H1 (cell line): Measurements from ENCODE around the gene PLK3. TPM values are rescaled to one million over a fixed set of nuclear protein-coding genes. Genes with fewer than 3 reads are reported as not detected.

Experiments used
- CTCF ChIA-PET: fragments of 300-600 bp; sonication (Branson Sonifier 250); formaldehyde crosslinking; loops from one replicate; lab custom pipeline; 2021; ENCODE audit not compliant: partially characterized antibody; lab: Charles Lee
- POLR2A ChIA-PET: fragments of 300-600 bp; sonication (Branson Sonifier 250); formaldehyde crosslinking; loops from one replicate; lab custom pipeline; 2021; ENCODE audit warnings: inconsistent platforms; ENCODE audit not compliant: partially characterized antibody; lab: Charles Lee
- DNase-seq, 2 experiments: peaks; one replicate each; pipeline versions ENCODE4 v3.0.0 to v3.0.0-alpha.2; 2010 to 2022; ENCODE audit warnings: low spot score in 2 of 2, low read depth in 1 of 2, mixed read lengths in 1 of 2
- FAIRE-seq: peaks from 2 replicates; lab custom pipeline; 2011; peaks lifted over from hg19 to GRCh38; lab: Jason Lieb, UNC
- H2AFZ ChIP-seq: 2 replicates; pipeline ENCODE4 v1.8.1; 2012; ENCODE audit warnings: low read length, inconsistent platforms
- H2AK5ac ChIP-seq: 2 replicates; pipeline ENCODE4 v1.6.1; 2013; ENCODE audit warnings: low read depth, low read length
- H2BK120ac ChIP-seq: replicated peaks from 2 replicates; pipeline ENCODE3; 2013; ENCODE audit warnings: low read depth, low read length, inconsistent platforms
- H2BK12ac ChIP-seq: 2 replicates; pipeline ENCODE4 v1.6.1; 2013; ENCODE audit warnings: low read depth, low read length
- H2BK15ac ChIP-seq: 2 replicates; pipeline ENCODE4 v1.6.1; 2013; ENCODE audit warnings: low read length
- H2BK20ac ChIP-seq: 2 replicates; pipeline ENCODE4 v1.6.1; 2013; ENCODE audit warnings: low read length
- H2BK5ac ChIP-seq: 2 replicates; pipeline ENCODE4 v1.6.1; 2013; ENCODE audit warnings: low read depth, low read length
- H3K14ac ChIP-seq: 2 replicates; pipeline ENCODE4 v1.6.1; 2013; ENCODE audit warnings: inconsistent platforms; ENCODE audit not compliant: insufficient read length
- H3K18ac ChIP-seq: 2 replicates; pipeline ENCODE4 v1.6.1; 2013; ENCODE audit warnings: low read length; ENCODE audit errors: extremely low read depth
- H3K23ac ChIP-seq: 2 replicates; pipeline ENCODE4 v1.6.1; 2013; ENCODE audit warnings: inconsistent platforms; ENCODE audit not compliant: insufficient read length
- H3K23me2 ChIP-seq: 2 replicates; pipeline ENCODE4 v1.6.1; 2013; ENCODE audit warnings: low read depth, low read length
- H3K27ac ChIP-seq: 2 replicates; pipeline ENCODE4 v1.6.1; 2011; ENCODE audit warnings: low read depth, low read length, inconsistent platforms
- H3K27me3 ChIP-seq, 4 experiments: replicated peaks in 1 of 4; 1 replicate in 1 of 4; 2 replicates in 3 of 4; pipeline versions ENCODE4 v1.6.1 to v1.8.1; 2011 to 2013; ENCODE audit warnings: low read length in 3 of 4, mild to moderate bottlenecking in 3 of 4, inconsistent platforms in 2 of 4, mixed read lengths in 2 of 4, moderate library complexity in 1 of 4; ENCODE audit not compliant: control insufficient read depth in 3 of 4, insufficient read depth in 3 of 4; ENCODE audit errors: extremely low read depth in 1 of 4
- H3K36me3 ChIP-seq, 4 experiments: 2 replicates each; pipeline versions ENCODE4 v1.6.1 to v1.8.1; 2011 to 2013; ENCODE audit warnings: mild to moderate bottlenecking in 4 of 4, low read length in 3 of 4, moderate library complexity in 2 of 4, control low read depth in 1 of 4, inconsistent platforms in 1 of 4; ENCODE audit not compliant: insufficient read depth in 4 of 4, control insufficient read depth in 2 of 4
- H3K4ac ChIP-seq: replicated peaks from 2 replicates; pipeline ENCODE3; 2013; ENCODE audit warnings: low read length, low read depth, mixed read lengths, inconsistent platforms; ENCODE audit not compliant: insufficient read length
- H3K4me1 ChIP-seq, 4 experiments: replicated peaks in 1 of 4; 1 replicate in 1 of 4; 2 replicates in 3 of 4; pipeline versions ENCODE4 v1.6.1 to v1.8.1; 2011 to 2013; ENCODE audit warnings: low read length in 3 of 4, inconsistent platforms in 2 of 4, mixed read lengths in 1 of 4; ENCODE audit not compliant: insufficient read depth in 4 of 4, control insufficient read depth in 3 of 4
- H3K4me2 ChIP-seq, 2 experiments: 2 replicates each; pipeline versions ENCODE4 v1.6.1 to v1.8.1; 2011 to 2013; ENCODE audit warnings: low read depth in 2 of 2, low read length in 2 of 2, control low read depth in 1 of 2, inconsistent platforms in 1 of 2, mild to moderate bottlenecking in 1 of 2; ENCODE audit not compliant: insufficient read depth in 1 of 2
- H3K4me3 ChIP-seq, 4 experiments: fragments of 200-600, 300-600 bp in 1 of 4; sonication (generic), shearing (Covaris generic), sonication (Bioruptor Twin) in 1 of 4; 2 replicates each; pipeline versions ENCODE4 v1.5.1 to v1.8.1; 2011 to 2016; ENCODE audit warnings: low read length in 4 of 4, low read depth in 3 of 4, control low read depth in 2 of 4, inconsistent platforms in 2 of 4, mild to moderate bottlenecking in 2 of 4, mixed read lengths in 1 of 4, moderate library complexity in 1 of 4; ENCODE audit not compliant: insufficient read depth in 2 of 4; ENCODE audit errors: extremely low read depth in 1 of 4
- H3K56ac ChIP-seq: replicated peaks from 2 replicates; pipeline ENCODE3; 2013; ENCODE audit warnings: low read depth, mild to moderate bottlenecking, mixed read lengths, low read length, inconsistent platforms; ENCODE audit not compliant: insufficient read length
- H3K79me1 ChIP-seq: 2 replicates; pipeline ENCODE4 v1.6.1; 2013; ENCODE audit warnings: low read depth, low read length, control low read depth
- H3K79me2 ChIP-seq, 2 experiments: 2 replicates each; pipeline versions ENCODE4 v1.6.1 to v1.8.1; 2012 to 2013; ENCODE audit warnings: low read length in 2 of 2, mild to moderate bottlenecking in 2 of 2, inconsistent platforms in 1 of 2; ENCODE audit not compliant: insufficient read depth in 2 of 2, control insufficient read depth in 1 of 2
- H3K9ac ChIP-seq, 4 experiments: replicated peaks in 1 of 4; 1 replicate in 1 of 4; 2 replicates in 3 of 4; pipeline versions ENCODE4 v1.6.1 to v1.8.1; 2011 to 2013; ENCODE audit warnings: low read depth in 3 of 4, low read length in 3 of 4, control low read depth in 2 of 4, mild to moderate bottlenecking in 2 of 4, moderate library complexity in 2 of 4, inconsistent platforms in 1 of 4; ENCODE audit errors: extremely low read depth in 1 of 4
- H3K9me3 ChIP-seq, 2 experiments: 2 replicates each; pipeline versions ENCODE4 v1.6.1 to v1.8.1; 2012 to 2013; ENCODE audit warnings: mild to moderate bottlenecking in 2 of 2, moderate library complexity in 2 of 2, control low read depth in 1 of 2, inconsistent platforms in 1 of 2, low read depth in 1 of 2, low read length in 1 of 2, mixed read lengths in 1 of 2; ENCODE audit not compliant: insufficient read depth in 2 of 2
- H4K20me1 ChIP-seq, 2 experiments: replicated peaks in 1 of 2; 2 replicates each; pipeline versions ENCODE3 to v1.8.1; 2011 to 2013; ENCODE audit warnings: inconsistent platforms in 2 of 2, low read length in 2 of 2, mild to moderate bottlenecking in 1 of 2; ENCODE audit not compliant: insufficient read depth in 2 of 2, control insufficient read depth in 1 of 2
- H4K5ac ChIP-seq: 2 replicates; pipeline ENCODE4 v1.6.1; 2013; ENCODE audit warnings: low read length, low read depth, mixed read lengths, inconsistent platforms; ENCODE audit not compliant: insufficient read length
- H4K8ac ChIP-seq: 2 replicates; pipeline ENCODE4 v1.8.0; 2013; ENCODE audit warnings: mild to moderate bottlenecking, moderate library complexity, low read length, inconsistent platforms; ENCODE audit not compliant: insufficient read depth; ENCODE audit errors: extremely low read depth
- H4K91ac ChIP-seq: replicated peaks from 2 replicates; pipeline ENCODE3; 2013; ENCODE audit warnings: low read length, mixed read lengths, inconsistent platforms; ENCODE audit not compliant: insufficient read length
- BACH1 ChIP-seq: IDR thresholded peaks from 2 replicates; pipeline ENCODE4 v1.6.1; 2012; ENCODE audit warnings: low read length, improper control_type of control experiment
- CBX5 ChIP-seq: fragments of 300-800, 300-1000 bp; sonication (generic); IDR thresholded peaks from 2 replicates; pipeline ENCODE4 v1.7.1; 2016; ENCODE audit warnings: antibody characterized with exemption, low read length, low read depth
- HDAC2 ChIP-seq, 2 experiments: fragments of 300-600 bp in 1 of 2; sonication (generic) in 1 of 2; IDR thresholded peaks; 2 replicates each; pipeline ENCODE4 v1.6.1; 2011 to 2012; ENCODE audit warnings: low read depth in 2 of 2, low read length in 2 of 2, mild to moderate bottlenecking in 2 of 2, moderate library complexity in 2 of 2, borderline replicate concordance in 1 of 2, inconsistent platforms in 1 of 2
- HDAC6 ChIP-seq: IDR thresholded peaks from one replicate; pipeline ENCODE4 v1.7.1; 2012; ENCODE audit warnings: low read depth, mild to moderate bottlenecking, inconsistent platforms, low read length, moderate library complexity
- JUND ChIP-seq: IDR thresholded peaks from 2 replicates; pipeline ENCODE4 v1.6.1; 2011; ENCODE audit warnings: mild to moderate bottlenecking, improper control_type of control experiment, low read length
- KDM4A ChIP-seq: IDR thresholded peaks from one replicate; pipeline ENCODE4 v1.7.1; 2012; ENCODE audit warnings: low read depth, mild to moderate bottlenecking, moderate library complexity, low read length, inconsistent platforms; ENCODE audit not compliant: severe bottlenecking
- NRF1 ChIP-seq: IDR thresholded peaks from 2 replicates; pipeline ENCODE4 v1.6.1; 2011; ENCODE audit warnings: mild to moderate bottlenecking, low read depth, low read length, improper control_type of control experiment
- POLR2AphosphoS5 ChIP-seq: IDR thresholded peaks from 2 replicates; pipeline ENCODE4 v1.6.1; 2011; ENCODE audit warnings: low read depth, low read length
- SIRT6 ChIP-seq: IDR thresholded peaks from one replicate; pipeline ENCODE4 v1.7.1; 2012; ENCODE audit warnings: low read length, inconsistent platforms
- SIX5 ChIP-seq: IDR thresholded peaks from 2 replicates; pipeline ENCODE4 v1.6.1; 2011; ENCODE audit warnings: mild to moderate bottlenecking, low read depth, low read length
- TBP ChIP-seq: IDR thresholded peaks from 2 replicates; pipeline ENCODE4 v1.6.1; 2011; ENCODE audit warnings: low read depth, low read length, improper control_type of control experiment
- WGBS, 2 experiments: shearing (Covaris generic) in 1 of 2; methylation state at CpG; one replicate each; pipeline versions ENCODE4 v1.1.6 to v1.1.7; 2013 to 2015; ENCODE audit warnings: low lambda C conversion rate in 2 of 2, mixed read lengths in 2 of 2, inconsistent platforms in 1 of 2, low coverage in 1 of 2, missing lambda C conversion rate in 1 of 2; ENCODE audit not compliant: insufficient replicate concordance in 2 of 2, insufficient coverage in 1 of 2, insufficient read length in 1 of 2; ENCODE audit errors: extremely low coverage in 1 of 2, missing lambda C conversion rate in 1 of 2; 5-methylcytosine and 5-hydroxymethylcytosine counted together
- polyA plus RNA-seq, 7 experiments: library from polyadenylated mRNA; depleted of rRNA in 3 of 7; stranded (reverse) in 5 of 7; unstranded in 2 of 7; fragments of >200 nt in 5 of 7; fragments of 200-250 nt in 2 of 7; gene quantifications; 1 replicate in 5 of 7; 2 replicates in 1 of 7; 4 replicates in 1 of 7; pipeline versions ENCODE4 v1.2.1 to v1.2.3, GENCODE V29; 2011 to 2013; ENCODE audit warnings: missing spikeins in 2 of 7, mixed read lengths in 2 of 7
- total RNA-seq: library from RNA; stranded (reverse); fragmentation: NEBNext Ultra II Directional; extraction: Animal tissue kit (Norgen Biotek cat#: 25700); gene quantifications from 2 replicates; pipeline ENCODE4 v1.2.1, GENCODE V29; 2021
- TF ChIP-seq, protein P1 (sequence below): IDR thresholded peaks from 2 replicates; pipeline ENCODE4 v1.6.1; 2012; ENCODE audit warnings: inconsistent platforms

PLK3 gene
- total and polyA plus RNA-seq, 2 of the 8 experiments (the other 6 are each of a cell fraction or from before 2014, with no cell fraction given): 7.9 to 12.3 TPM

DNA sequence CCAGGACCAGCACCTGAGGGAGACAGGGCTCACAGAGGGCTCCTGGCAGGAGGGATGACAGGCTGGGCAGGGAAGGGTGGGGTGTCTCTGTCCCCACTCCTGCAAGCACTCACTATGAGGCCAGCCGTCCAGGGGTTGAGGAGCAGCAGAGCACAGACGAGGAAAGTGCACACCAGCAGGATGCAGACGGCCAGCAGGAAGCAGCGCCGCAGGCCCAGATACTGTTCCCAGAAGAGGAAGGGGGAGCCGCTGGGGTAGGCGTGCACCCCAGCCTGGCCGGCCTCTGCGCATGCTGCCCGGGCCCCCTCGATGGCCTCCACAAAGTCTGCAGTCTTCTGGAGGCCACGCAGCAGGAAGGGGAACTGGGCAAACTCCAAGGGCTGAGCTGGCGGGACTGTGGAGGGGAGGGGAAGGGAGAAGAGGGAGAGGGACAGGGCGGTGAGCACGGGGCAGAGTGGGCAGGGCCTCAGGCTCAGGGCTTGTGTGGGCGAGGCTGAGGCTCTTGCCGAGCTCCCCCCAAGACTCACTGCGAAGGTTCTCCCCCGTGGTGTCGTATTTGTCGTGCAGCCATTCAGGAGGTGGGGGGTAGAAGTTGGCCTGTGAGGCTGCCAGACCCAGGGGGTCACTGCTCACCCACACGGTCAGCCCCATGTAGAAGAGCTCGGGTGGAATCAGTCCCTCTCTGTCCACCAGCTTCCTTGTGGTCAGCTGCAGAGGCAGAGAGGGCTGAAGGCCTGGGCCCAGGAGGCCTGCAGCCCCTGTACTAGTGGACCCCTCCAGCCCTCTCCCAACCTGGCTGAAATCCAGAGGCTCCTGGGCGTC, 26.4 kb downstream of the PLK3 start:
- H3K56ac ChIP-seq: no peak overlapping the region
- H2BK12ac ChIP-seq: peak overlapping the region; percentile 7; the same call in 1 of the 2 replicates
- H3K79me1 ChIP-seq: no peaks in the 10 kb centered on the region
- no peaks in the 10 kb centered on the region for H3K27me3 ChIP-seq
- peak overlapping the region; percentile 32; the same call in 1 of the 2 replicates for H2BK20ac ChIP-seq
- peaks cover 0 to 9% (median 2%) of the 10 kb centered on the region in 4 experiments; a peak in 6 of 7 replicates for H3K4me1 ChIP-seq
- H3K18ac ChIP-seq: no peak overlapping the region
- no peak overlapping the region for H4K5ac ChIP-seq
- no peaks in the 10 kb centered on the region for H3K23me2 ChIP-seq
- no peak overlapping the region for H3K9ac ChIP-seq
- no peak overlapping the region for H2AFZ ChIP-seq
- H3K9me3 ChIP-seq: no peaks in the 10 kb centered on the region
- peak overlapping the region; percentile 44; the same call in 1 of the 2 replicates for H2BK5ac ChIP-seq
- H3K27ac ChIP-seq: no peak overlapping the region
- no peak for FAIRE-seq
- H3K4ac ChIP-seq: peak overlapping the region; percentile 78
- H4K91ac ChIP-seq: peak overlapping the region; percentile 81
- H2BK120ac ChIP-seq: no peak overlapping the region
- no peaks in the 10 kb centered on the region for H3K36me3 ChIP-seq
- H3K4me3 ChIP-seq: no peak overlapping the region
- H2BK15ac ChIP-seq: peak overlapping the region; percentile 92; the same call in 1 of the 2 replicates
- DNase-seq: no peak
- CTCF ChIA-PET: interaction anchor here (0.8 to 5.9 kb wide), 18 partner anchors 9 to 522 kb away, joined by 3 to 36 read pairs (median 5); partner anchors contain the start of genes BEST4, BTBD19, DYNLT4 and HECTD3
- H4K8ac ChIP-seq: peak overlapping the region; percentile 68; the same call in 1 of the 2 replicates
- POLR2A ChIA-PET: interaction anchor here (0.8 to 16.6 kb wide), 14 partner anchors 6 to 514 kb away, joined by 3 to 547 read pairs (median 4); partner anchors contain the start of genes BTBD19, DYNLT4, HPDL and MUTYH
- no peak overlapping the region for H2AK5ac ChIP-seq
- H3K4me2 ChIP-seq: no peak overlapping the region
- H3K79me2 ChIP-seq: no peaks in the 10 kb centered on the region
- no peaks in the 10 kb centered on the region for H4K20me1 ChIP-seq
- no peak overlapping the region for H3K23ac ChIP-seq
- no peak overlapping the region for H3K14ac ChIP-seq
- 82% methylated on average over 15 of the region's 24 CpGs; no CpG with 5 or more reads in 1 of the 2 experiments for WGBS, 2 experiments
- TF ChIP-seq POLR2AphosphoS5 (no peak), HDAC6 (no peak), KDM4A (no peak), CBX5 (no peak), HDAC2 (IDR thresholded peaks at IDR 0.05; ENCODE audit: borderline replicate concordance in 1 of 2, low read depth in 2 of 2, low read length in 2 of 2) (no peak), NRF1 (no peak), BACH1 (no peak), JUND (no peak), SIRT6 (no peak), SIX5 (no peak), TBP (no peak)
- TF ChIP-seq, protein P1, sequence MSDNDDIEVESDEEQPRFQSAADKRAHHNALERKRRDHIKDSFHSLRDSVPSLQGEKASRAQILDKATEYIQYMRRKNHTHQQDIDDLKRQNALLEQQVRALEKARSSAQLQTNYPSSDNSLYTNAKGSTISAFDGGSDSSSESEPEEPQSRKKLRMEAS: no peak
